HepG2 (cell line): ENCODE results near the gene SHISAL1.

Experiments used
- POLR2A ChIP-seq, 2 experiments: IDR thresholded peaks; 2 replicates each; pipeline ENCODE4 v1.6.1; 2011; ENCODE audit warnings: low read depth in 2 of 2, low read length in 2 of 2, mild to moderate bottlenecking in 1 of 2, moderate library complexity in 1 of 2; ENCODE audit not compliant: insufficient read depth in 1 of 2
- TF ChIP-seq, protein P1 (sequence below): sonication (generic); formaldehyde crosslinking; IDR thresholded peaks from 2 replicates; pipeline ENCODE4 v1.4.0; 2020; ENCODE audit warnings: low read depth, missing genetic modification reagents
- TF ChIP-seq, protein P2 (sequence below): sonication (generic); formaldehyde crosslinking; IDR thresholded peaks from 2 replicates; pipeline ENCODE4 v1.9.0; 2021; ENCODE audit warnings: missing genetic modification reagents, borderline replicate concordance
- TF ChIP-seq, protein P3 (sequence below): sonication (generic); formaldehyde crosslinking; IDR thresholded peaks from 2 replicates; pipeline ENCODE4 v1.4.0; 2020; ENCODE audit warnings: missing genetic modification reagents

DNA sequence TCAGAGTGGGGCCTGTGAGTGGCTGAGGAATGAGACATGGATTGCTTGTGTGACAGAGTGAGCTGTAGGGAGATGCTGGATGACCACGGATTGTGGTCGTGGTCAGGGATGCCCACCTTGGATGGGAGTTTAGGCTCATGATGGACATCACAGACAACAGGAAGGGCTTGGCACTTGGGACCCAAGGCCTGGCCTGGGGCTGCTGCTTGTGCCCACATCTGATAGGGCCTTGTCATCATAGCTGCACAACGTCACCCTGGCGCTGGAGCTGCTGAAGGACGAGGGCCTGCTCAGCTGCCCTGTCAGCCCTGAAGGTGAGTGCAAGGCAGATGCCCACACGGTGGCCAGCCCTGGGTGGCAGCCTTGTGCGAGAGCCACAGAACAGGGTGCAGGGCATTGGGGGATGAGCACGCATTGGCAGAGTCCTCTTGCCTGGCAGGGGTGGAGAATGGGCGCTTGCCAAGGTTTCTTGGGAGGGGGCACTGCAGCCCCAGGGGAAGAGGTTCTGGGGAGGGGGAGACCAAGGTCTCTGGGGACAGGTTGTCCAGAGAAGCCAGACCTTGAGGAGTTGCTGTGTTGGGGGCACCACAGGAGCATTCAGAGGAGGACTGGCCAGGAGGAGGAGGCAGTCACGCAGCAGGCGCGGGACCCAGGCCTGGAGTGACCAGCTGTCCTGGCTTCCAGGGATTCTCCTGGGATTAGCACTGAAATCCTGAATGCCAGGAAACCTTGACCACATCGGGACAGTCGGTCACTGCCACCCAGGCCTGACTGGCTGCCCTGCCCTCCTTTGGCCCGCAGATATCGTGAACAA is 107.0 kb downstream of the SHISAL1 start:
- TF ChIP-seq POLR2A (IDR thresholded peaks at IDR 0.05; ENCODE audit: insufficient read depth in 1 of 2, low read depth in 2 of 2, low read length in 2 of 2) = no peak
- TF ChIP-seq, protein P1, sequence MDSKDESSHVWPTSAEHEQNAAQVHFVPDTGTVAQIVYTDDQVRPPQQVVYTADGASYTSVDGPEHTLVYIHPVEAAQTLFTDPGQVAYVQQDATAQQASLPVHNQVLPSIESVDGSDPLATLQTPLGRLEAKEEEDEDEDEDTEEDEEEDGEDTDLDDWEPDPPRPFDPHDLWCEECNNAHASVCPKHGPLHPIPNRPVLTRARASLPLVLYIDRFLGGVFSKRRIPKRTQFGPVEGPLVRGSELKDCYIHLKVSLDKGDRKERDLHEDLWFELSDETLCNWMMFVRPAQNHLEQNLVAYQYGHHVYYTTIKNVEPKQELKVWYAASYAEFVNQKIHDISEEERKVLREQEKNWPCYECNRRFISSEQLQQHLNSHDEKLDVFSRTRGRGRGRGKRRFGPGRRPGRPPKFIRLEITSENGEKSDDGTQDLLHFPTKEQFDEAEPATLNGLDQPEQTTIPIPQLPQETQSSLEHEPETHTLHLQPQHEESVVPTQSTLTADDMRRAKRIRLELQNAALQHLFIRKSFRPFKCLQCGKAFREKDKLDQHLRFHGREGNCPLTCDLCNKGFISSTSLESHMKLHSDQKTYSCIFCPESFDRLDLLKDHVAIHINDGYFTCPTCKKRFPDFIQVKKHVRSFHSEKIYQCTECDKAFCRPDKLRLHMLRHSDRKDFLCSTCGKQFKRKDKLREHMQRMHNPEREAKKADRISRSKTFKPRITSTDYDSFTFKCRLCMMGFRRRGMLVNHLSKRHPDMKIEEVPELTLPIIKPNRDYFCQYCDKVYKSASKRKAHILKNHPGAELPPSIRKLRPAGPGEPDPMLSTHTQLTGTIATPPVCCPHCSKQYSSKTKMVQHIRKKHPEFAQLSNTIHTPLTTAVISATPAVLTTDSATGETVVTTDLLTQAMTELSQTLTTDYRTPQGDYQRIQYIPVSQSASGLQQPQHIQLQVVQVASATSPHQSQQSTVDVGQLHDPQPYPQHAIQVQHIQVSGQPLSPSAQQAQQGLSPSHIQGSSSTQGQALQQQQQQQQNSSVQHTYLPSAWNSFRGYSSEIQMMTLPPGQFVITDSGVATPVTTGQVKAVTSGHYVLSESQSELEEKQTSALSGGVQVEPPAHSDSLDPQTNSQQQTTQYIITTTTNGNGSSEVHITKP (CRISPR knock-in tag) = no peak
- TF ChIP-seq, protein P2, sequence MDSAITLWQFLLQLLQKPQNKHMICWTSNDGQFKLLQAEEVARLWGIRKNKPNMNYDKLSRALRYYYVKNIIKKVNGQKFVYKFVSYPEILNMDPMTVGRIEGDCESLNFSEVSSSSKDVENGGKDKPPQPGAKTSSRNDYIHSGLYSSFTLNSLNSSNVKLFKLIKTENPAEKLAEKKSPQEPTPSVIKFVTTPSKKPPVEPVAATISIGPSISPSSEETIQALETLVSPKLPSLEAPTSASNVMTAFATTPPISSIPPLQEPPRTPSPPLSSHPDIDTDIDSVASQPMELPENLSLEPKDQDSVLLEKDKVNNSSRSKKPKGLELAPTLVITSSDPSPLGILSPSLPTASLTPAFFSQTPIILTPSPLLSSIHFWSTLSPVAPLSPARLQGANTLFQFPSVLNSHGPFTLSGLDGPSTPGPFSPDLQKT = no peak
- TF ChIP-seq, protein P3, sequence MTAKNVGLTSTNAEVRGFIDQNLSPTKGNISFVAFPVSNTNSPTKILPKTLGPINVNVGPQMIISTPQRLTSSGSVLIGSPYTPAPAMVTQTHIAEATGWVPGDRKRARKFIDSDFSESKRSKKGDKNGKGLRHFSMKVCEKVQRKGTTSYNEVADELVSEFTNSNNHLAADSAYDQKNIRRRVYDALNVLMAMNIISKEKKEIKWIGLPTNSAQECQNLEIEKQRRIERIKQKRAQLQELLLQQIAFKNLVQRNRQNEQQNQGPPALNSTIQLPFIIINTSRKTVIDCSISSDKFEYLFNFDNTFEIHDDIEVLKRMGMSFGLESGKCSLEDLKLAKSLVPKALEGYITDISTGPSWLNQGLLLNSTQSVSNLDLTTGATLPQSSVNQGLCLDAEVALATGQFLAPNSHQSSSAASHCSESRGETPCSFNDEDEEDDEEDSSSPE (CRISPR knock-in tag) = no peak
